ENCODE results near the gene DLST.

DNA sequence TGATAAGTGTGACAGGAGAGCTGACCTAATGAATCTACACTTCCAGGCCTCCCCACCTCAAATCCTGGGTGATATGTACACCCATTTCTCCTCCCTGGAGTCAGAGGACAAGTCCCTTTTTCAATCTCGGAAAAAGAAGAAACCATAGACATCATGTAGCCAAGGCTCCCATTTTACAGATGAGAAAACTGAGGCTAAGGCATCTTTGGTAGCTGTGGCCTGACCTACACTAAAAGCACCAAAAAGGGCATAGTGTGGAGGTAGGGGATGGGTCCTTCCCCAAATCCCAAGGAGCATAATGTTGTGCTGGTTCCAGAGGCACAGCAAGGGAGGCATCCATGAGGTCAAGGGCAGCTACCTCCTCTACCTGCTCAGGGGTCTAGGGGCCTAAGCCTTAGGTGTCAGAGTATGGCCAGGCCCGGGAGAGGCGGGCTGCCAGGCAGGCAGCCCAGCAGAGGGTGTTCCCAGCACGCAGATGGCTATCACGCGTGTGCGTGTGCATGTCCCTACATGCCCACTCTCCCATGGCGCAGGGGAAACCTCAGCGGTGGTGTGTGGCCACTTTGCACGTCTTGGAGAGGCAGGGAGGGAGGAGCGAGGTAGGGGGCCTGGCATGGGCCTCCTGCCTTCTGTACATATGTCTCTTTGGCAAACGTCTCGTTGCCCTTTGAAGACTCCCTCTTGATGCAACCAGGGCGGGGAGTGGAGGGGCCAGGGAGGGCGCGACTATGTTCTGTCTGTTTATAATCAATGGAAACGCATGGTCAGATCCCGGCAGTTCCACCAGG is 71.2 kb downstream of the DLST start:
- no peak for TF ChIP-seq GATA2 (IDR thresholded peaks at IDR 0.05; ENCODE audit: low read depth, low read length)
- no peak for TF ChIP-seq GATA3 (IDR thresholded peaks at IDR 0.05; ENCODE audit: low read depth, low read length)

All from SH-SY5Y (cell line).